HG03558 (cell line): ENCODE data around the gene SLF2.
"Not testable (repeated sequence)": the region's sequence is repeated elsewhere in the genome, so short reads cannot be mapped to it uniquely, and the experiment has no call there.

ENCODE experiments used
- ATAC-seq: cut with Tn5 transposase; IDR thresholded peaks from one replicate; pipeline ENCODE4 v1.9.1; 2021; ENCODE audit warnings: moderate number of reproducible peaks; ENCODE audit not compliant: unreplicated experiment; ENCODE audit errors: extremely low read depth

Gene SLF2

DNA sequence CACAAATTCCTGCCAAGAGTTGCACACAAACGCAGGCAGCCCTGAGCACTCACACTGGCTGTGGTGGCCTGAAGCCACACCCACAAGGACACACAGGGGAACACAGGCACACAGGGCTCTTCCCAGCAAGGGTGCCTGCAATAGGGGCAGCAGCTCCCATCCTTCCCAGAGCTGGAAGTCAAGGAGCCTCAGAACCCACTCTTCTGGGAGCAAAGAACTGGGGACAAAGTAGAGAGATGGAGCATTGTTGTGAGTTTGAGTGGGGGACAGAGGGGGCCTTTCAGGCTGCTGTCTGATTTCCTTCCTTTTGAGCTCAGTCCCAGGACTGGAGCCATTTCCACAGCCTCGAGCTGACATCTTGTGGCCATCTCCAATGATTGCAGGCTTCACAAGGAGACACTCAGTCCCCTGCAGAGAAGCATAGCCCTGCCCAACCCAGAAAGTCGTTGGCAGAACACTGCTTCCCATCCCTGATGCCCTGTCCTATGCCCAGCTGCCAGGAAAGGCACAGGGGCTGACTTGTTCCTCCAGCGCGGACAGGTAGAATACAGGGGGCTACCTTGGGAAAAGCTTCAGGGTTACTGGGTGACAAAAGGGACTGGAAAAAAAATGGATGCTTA is 34.4 kb upstream of the SLF2 start:
- no peak for ATAC-seq

DNA sequence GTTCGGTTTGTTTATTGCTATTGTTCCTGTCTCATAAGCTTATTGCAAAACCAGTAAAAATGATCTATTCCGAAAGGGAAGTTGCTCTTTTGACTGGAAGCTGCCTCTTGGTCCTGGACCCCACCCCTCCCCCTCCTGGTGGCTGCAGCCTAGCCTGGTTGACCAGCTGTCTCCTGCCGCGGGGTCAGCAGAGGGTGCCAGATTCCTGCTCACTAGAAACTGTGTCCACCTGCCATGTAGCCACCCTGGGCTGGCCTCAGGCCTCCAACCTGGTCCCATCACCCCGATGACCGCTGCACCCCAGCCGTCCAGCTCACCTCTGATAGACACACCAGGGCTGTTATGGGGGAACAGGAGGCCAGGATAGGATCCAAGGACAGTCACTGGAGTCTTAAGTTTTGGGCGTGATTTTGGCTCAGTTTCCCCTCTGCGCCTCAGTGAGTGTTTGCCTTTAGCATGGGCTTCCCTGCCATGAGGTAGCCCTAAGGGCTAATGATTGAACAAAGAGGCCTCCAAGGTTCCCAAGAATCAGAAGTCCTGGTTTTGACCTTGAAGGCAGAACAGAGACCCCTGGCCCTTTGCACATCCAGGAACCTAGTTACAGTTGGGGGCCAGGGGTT is 32.9 kb upstream of the SLF2 start:
- ATAC-seq, result no peak

GRCh38 chr10:100881556-100882213 is 31.1 kb upstream of the SLF2 start:
- ATAC-seq, result no peak

DNA sequence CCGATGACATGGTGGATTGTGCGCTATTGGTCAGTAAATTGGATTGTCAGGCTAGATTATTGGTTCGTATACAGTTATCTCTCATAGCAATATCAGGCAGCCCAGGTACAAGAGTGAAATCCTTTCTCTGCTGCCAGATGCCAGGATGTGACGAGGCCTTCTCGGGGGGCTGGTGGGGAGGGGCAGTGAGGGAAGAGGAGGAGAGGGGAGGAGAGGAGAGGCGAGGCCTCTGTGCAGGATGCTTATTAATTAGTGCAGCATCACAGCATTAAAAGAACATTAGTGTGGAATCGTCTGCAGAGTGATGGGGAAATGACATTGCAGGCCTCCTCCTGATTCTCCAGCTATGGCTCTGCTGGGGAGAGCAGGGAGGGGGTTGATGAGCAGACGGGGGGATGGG is 30.5 kb upstream of the SLF2 start:
- ATAC-seq, result no peak

DNA sequence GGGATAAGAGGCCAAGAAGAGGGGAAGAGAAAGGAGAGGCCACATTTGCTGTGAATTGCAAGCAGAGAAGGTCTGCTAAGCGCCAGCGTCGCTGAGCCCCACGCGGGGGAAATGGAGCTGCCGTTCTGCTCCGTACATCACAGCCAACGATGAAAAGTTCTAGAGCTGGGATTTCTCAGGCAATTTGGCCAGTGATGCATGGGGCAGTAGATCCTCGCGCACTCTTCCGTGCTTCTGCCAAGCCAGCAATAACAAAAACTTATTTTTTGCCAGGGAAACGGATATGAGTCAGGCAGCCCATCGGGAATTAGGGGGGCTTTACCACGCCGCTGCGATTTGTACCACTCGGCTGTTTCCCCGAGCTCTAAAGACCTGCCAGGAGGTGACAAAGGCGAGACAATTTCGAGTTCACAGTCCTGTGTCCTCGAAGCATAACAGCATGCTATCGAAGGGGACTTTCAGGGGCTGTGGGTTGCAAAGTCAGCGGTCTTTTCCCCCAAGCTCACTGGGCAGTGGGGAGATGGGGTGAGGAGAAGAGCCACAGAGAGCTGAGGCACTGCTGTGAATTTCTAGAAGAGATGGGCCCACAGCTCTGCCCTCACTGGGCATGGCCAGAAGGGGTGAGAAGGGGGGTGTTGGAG is 30.0 kb upstream of the SLF2 start:
- ATAC-seq, result no peak

- ATAC-seq, result no peak
Measured at GRCh38 chr10:100883312-100883821, 29.4 kb upstream of the SLF2 start.

DNA sequence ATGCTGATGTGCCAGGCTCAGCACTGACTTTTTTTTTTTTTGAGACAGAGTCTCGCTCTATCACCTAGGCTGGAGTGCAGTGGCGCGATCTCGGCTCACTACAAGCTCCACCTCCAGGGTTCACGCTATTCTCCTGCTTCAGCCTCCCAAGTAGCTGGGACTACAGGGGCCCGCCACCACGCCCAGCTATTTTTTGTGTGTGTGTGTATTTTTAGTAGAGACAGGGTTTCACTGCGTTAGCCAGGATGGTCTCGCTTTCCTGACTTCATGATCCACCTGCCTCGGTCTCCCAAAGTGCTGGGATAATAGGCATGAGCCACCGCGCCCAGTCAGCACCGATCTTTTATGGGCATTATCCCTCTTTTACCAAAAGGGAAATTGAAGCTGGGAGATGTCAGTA is 27.2 kb upstream of the SLF2 start:
- not testable (repeated sequence) for ATAC-seq

DNA sequence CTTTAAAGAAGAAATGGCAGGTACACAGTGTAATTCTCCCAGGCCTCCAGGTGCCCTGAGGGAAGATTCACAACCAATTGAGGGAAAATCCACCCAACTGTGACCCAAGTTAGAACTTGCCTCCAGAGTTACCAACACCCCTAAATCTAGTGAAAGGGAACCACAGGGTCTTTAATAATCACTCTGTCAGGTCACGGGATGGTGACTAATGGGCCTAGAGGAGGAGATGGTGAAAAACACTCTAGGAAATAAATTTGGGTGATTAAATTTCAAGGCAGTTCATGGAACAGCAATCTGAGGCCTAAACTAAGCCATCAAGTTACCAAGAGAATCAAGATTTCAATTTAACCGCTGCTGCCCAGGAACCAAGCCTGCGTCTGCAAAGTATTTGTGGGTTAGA is 26.7 kb upstream of the SLF2 start:
- ATAC-seq, result no peak

- ATAC-seq, result no peak
Measured at GRCh38 chr10:100886521-100886920, 26.2 kb upstream of the SLF2 start.

- no peak for ATAC-seq
Measured at GRCh38 chr10:100886963-100887362, 25.8 kb upstream of the SLF2 start.

- ATAC-seq, result no peak
Measured at GRCh38 chr10:100887761-100888296, 24.9 kb upstream of the SLF2 start.

DNA sequence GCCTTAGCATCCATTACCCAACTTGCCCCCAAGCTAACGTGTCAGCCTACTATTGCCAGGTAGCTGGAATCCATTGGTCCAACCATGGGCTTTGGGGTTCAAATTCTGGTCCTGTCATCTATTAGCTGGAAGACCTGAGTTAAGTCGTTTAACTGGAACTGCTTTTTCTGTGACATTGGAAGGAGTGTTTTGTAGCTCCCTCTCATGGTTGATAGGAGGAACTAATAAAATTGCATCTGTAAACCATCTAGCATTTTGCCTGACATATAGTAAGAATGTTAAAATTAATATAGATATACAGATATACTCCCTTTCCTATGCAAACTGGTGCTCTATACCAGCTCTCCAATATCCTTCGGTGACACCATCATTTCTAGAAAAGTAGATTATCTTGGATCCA is 23.8 kb upstream of the SLF2 start:
- no peak for ATAC-seq

GRCh38 chr10:100889546-100889945 is 23.2 kb upstream of the SLF2 start:
- ATAC-seq, result no peak

GRCh38 chr10:100890141-100890672 is 22.6 kb upstream of the SLF2 start:
- ATAC-seq, result no peak

- ATAC-seq, result no peak
Measured at GRCh38 chr10:100890673-100891317, 22.0 kb upstream of the SLF2 start.

DNA sequence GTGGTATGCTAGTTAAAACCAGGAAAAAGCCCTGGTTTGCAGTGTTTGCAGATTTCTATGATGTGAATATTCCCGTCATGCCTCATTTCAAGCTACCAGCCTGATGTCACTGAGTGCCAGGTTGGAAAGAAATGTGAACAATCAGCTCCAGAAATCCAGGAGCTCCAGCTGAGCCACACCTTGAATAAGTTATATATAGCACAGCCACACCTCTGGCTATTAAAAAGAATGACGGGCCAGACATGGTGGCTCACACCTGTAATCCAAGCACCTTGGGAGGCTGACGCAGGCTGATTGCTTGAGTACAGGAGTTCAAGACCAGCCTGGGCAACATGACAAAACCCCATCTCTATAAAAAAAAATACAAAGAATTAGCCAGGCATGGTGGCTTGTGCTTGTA is 18.7 kb upstream of the SLF2 start:
- no peak for ATAC-seq

DNA sequence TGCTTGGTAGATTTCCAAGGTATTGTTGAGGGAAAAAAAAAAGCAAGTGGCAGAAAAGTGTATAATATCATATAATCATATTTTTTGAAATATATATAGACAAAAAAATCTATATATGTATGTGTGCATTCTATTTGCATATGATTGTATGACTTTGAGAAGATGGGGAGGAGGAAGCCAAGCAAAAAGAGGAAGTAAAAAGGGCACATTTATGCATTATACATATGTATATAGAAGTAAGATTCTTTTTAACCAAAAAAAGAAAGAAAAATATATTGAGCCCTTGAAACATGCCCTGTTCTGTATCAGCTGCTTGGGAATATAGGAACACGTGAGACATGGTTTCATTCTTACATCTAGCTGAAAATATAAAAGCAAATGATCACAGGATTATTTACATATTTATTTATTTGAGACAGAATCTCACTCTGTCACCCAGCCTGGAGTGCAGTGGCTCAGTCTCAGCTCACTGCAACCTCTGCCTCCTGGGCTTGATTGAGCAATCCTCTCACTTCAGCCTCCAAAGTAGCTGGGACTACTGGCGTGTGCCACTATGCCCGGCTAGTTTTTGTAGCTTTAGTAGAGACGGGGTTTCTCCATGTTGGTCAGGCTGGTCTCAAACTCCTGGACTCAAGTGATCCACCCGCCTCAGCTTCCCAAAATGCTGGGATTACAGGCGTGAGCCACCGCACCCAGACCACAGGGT is 18.0 kb upstream of the SLF2 start:
- no peak for ATAC-seq

DNA sequence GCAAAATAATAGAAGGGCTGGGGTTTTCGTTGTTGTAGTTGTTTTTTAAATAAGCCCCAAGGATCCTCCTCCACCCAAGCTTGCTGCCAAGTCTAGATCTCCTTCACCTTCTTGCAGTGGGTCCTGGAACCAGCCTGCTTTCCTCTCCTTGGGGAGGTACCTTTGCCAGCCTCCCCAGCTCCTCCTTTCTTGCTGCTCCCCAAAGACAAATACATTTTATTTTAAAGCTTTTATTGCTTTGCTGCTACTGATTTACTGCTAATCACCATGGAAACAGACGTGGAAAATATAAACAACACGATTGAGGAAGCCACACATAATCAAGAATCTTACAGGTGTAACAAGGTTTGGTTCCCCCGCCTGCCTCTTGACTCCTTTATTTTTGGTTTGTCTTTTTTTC is 17.4 kb upstream of the SLF2 start:
- ATAC-seq, result no peak

- no peak for ATAC-seq
Measured at GRCh38 chr10:100895896-100896295, 16.9 kb upstream of the SLF2 start.
